Activated CD4-positive, CD25-positive, alpha-beta regulatory T cell treated with anti-CD3 and anti-CD28 coated beads, Interleukin-2, amount 50 U/mL, for 24 hours (primary cell): ENCODE results near the gene CORO2A.

ENCODE experiments used
- ATAC-seq, 2 donors: fragments of 150-1000 bp; cut with Tn5 transposase; one replicate each; pipeline ENCODE4 v1.10.0; 2021; ENCODE audit warnings: mild to moderate bottlenecking in 1 of 2, moderate library complexity in 1 of 2

CORO2A gene

GRCh38 chr9:98168153-98168780 is 24.2 kb downstream of the CORO2A start:
- ATAC-seq, result no peak

GRCh38 chr9:98164912-98165311 is 27.5 kb downstream of the CORO2A start:
- no peak for ATAC-seq

- ATAC-seq, result no peak
Observed at GRCh38 chr9:98162613-98163012, 29.8 kb downstream of the CORO2A start.

- no peak for ATAC-seq
Observed at GRCh38 chr9:98161851-98162250, 30.6 kb downstream of the CORO2A start.

- no peak for ATAC-seq
Observed at GRCh38 chr9:98159790-98160189, 32.6 kb downstream of the CORO2A start.

GRCh38 chr9:98159301-98159700 is 33.1 kb downstream of the CORO2A start:
- no peak for ATAC-seq

- peak in 1 of 2 donors; percentile 67 for ATAC-seq
Observed at GRCh38 chr9:98158071-98158831, 34.2 kb downstream of the CORO2A start.

GRCh38 chr9:98157372-98157771 is 35.1 kb downstream of the CORO2A start:
- ATAC-seq, result no peak

GRCh38 chr9:98154678-98155077 is 37.8 kb downstream of the CORO2A start:
- no peak for ATAC-seq

GRCh38 chr9:98152526-98152925 is 39.9 kb downstream of the CORO2A start:
- no peak for ATAC-seq

- no peak for ATAC-seq
Observed at GRCh38 chr9:98150721-98151120, 41.7 kb downstream of the CORO2A start.

GRCh38 chr9:98150164-98150563 is 42.3 kb downstream of the CORO2A start:
- no peak for ATAC-seq

GRCh38 chr9:98149422-98149821 is 43.0 kb downstream of the CORO2A start:
- ATAC-seq, result no peak

GRCh38 chr9:98148486-98148885 is 44.0 kb downstream of the CORO2A start:
- no peak for ATAC-seq

- peak in 1 of 2 donors; percentile 38 for ATAC-seq
Observed at GRCh38 chr9:98147582-98147981, 44.9 kb downstream of the CORO2A start.

- no peak for ATAC-seq
Observed at GRCh38 chr9:98146101-98146991, 46.1 kb downstream of the CORO2A start.

- ATAC-seq, result no peak
Observed at GRCh38 chr9:98144631-98145030, 47.8 kb downstream of the CORO2A start.

GRCh38 chr9:98144076-98144475 is 48.4 kb downstream of the CORO2A start:
- ATAC-seq, result no peak

- no peak for ATAC-seq
Observed at GRCh38 chr9:98142925-98143481, 49.4 kb downstream of the CORO2A start.

GRCh38 chr9:98142182-98142907 is 50.1 kb downstream of the CORO2A start:
- no peak for ATAC-seq

- ATAC-seq, result no peak
Observed at GRCh38 chr9:98140503-98140902, 51.9 kb downstream of the CORO2A start.

GRCh38 chr9:98136489-98136888 is 55.9 kb downstream of the CORO2A start:
- no peak for ATAC-seq
